ENCODE measurements around the gene ZBTB7A. TPM values are rescaled to one million over a fixed set of nuclear protein-coding genes. Genes with fewer than 3 reads are reported as not detected.
"Not testable (repeated sequence)": the region's sequence is repeated elsewhere in the genome, so short reads cannot be mapped to it uniquely, and the experiment has no call there.

ZBTB7A gene
- total RNA-seq, 2 experiments from 2014 or later, result 41.9 to 42.4 TPM

DNA sequence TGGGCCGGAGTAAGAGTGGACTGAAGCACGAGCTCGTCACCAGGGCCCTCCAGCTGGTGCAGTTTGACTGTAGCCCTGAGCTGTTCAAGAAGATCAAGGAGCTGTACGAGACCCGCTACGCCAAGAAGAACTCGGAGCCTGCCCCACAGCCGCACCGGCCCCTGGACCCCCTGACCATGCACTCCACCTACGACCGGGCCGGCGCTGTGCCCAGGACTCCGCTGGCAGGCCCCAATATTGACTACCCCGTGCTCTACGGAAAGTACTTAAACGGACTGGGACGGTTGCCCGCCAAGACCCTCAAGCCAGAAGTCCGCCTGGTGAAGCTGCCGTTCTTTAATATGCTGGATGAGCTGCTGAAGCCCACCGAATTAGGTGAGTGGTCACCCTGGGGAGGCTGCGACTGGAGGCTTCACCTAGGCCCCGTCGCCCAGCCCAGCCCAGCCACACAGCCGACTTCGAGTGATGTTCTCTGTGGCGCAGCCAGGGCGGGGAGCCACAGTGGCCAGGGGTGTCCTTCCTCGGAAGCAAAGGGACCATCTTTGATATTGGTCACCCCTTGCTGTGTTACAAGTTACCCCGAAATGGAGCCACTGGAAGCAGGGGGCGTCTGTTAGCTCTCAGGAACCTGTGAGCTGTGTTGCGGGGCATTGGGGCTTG, 53.6 kb downstream of the ZBTB7A start:
- CTCF ChIA-PET, result interaction anchor here (0.6 kb wide), 1 partner anchor 28 kb away, joined by 3 read pairs; no protein-coding TSS in a partner anchor
- POLR2A ChIA-PET, result no interaction called here

DNA sequence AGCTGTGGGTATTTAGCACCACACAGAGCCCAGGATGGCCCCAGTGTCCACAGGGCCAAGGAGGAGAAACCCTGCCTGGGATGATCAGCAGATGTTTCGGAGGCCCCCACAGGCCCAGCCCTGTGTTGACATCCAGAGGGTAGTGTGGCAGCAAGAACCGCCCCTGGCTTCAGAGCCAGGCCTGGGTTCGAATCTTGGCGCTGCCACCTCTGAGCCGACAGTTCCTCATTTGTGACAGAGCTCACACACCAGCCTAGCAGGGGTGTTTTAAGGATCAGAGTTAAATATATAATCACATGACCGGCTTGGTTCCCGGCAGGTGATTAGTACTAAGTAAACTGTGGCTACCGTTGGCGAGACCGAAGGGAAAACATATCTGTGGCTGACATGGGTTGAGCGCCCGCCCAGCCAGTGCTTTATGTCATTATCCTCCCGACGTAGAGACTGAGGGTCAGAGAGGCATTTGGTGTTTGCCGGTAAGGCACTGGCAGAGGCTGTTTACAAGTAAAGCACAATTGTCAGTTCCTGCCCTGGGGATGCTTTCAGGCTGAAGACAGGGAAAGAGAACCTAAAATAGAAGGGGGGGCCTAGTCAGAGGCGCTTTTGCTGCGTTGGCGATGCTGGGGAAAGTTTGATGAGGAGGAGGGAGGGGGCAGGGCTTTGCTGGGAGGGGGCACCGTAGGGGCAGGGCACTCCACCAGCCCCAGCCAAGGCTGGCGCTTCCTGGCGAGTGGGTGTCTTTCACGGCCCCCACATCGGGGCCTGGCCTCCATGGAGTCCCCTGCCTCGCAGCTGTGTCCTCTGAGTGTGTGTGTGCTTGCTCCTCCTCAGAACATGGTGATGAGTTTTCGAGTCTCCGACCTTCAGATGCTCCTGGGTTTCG, 54.4 kb downstream of the ZBTB7A start:
- POLR2A ChIA-PET, result no interaction called here
- CTCF ChIA-PET, result interaction anchor here (0.6 kb wide), 1 partner anchor 28 kb away, joined by 3 read pairs; no protein-coding TSS in a partner anchor

DNA sequence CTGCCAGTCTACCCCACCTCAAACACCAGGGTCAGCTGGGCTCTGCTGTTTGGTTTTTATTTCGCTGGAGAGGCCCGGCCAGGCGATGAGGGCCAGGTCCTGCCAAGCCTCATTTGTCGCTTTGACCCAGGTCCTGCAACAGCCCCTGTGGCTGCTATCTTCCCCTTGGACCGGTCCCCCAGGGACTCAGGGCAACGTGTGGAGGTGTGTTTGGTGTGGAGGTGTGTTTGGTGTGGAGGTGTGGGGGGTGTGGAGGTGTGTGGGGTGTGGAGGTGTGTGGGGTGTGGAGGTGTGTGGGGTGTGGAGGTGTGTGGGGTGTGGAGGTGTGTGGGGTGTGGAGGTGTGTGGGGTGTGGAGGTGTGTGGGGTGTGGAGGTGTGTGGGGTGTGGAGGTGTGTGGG, 55.3 kb downstream of the ZBTB7A start:
- POLR2A ChIA-PET, result not testable (repeated sequence)
- CTCF ChIA-PET, result interaction anchor here (0.7 kb wide), 1 partner anchor 128 kb away, joined by 4 read pairs; no protein-coding TSS in a partner anchor

DNA sequence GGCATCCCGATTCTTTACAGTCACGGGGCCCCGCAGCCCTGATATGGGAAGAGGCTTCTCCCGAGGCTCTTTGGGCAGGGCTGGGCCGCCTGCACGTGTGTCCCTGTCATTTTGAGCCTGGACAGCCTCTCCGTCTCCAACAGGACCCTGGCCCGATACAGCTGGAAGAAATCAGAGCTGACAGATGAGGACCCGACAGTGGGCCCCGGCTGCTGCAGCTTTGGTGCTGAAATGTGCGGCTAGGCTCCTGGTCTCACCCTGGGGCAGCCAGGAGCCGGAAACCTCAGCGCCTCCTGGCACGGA, 55.9 kb downstream of the ZBTB7A start:
- POLR2A ChIA-PET, result no interaction called here
- CTCF ChIA-PET, result interaction anchor here (1.2 kb wide), 1 partner anchor 23 kb away, joined by 3 read pairs; no protein-coding TSS in a partner anchor

DNA sequence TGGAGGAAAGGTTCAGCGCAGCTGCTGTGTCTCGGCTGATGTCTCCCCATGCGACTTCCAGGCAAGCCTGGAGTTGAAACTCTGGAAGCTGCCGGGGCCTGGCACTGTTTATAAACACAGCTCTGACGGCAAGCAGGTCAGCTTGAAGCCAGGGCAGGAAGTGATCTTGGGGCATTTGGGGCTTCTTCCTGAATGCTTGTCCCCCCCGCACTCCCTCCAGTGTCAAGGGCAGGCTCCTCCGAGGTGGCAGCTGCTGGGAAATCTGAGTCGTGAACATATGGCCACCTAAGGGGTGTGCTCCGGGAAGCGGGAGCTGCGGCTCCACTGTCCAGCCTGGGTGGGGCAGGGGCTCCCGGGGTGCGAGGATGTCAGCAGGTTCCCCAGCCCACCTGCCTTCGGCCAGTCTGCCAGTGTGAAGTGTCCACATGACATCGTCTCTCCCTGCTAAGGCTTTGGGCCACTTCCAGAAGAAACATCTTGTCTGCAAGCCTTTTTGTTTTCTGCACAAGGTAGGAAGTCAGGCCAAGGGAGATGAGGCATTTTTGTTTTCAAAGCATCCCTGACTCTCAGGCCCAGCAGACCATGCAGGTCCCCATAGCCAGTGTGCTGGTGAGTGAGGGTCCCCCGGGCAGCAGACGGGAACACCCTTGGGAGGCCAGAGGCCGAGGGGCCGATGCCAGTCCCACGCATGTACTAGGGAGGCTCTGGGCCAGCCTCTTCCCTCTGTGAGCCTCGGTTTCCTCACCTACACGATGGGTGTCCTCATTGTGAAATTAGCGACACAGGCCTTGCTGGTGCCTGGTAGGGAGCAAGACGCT, 56.5 kb downstream of the ZBTB7A start:
- ChIA-PET POLR2A (no interaction called here), CTCF (interaction anchor here (0.9 to 1.2 kb wide), 2 partner anchors 22 to 24 kb away, joined by 3 read pairs; no protein-coding TSS in a partner anchor)

DNA sequence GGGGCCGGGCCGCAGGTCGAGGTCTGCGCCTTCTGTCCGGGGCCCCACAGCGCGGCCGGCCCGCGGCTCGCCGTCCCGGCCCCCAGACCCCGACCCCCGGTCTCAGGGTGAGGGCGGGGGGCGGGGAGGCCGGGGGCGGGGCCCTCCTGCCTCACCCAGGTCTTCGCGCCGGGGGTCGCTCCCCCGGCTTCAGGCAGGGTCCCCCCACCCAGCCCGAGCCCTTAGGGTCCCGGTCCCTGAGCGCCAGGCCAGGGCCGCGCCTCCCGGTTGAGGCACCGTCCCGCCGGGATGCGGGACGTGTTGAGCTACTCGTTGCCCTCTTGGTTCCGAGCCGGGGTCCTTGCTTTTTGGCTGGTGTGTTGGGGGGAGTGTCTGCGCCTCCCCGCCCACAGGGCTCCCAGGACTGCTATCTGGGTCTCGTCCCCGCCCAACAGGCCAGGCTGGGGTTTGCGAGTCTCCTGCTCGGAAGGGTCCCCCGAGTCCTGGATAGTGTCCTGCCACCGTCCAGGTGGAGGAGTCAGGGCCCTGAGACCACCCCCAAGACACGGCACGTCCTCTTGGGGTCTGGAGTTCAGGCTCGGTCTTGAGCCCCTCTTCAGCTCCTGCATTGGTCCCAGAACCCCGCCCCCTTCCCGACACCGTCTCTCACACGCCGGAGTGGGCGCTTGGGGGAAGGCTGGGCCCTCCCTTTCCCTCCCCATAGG, 58.7 kb downstream of the ZBTB7A start:
- CTCF ChIA-PET, result interaction anchor here (0.6 to 2.0 kb wide), 4 partner anchors 18 to 132 kb away, joined by 3 to 13 read pairs (median 4); no protein-coding TSS in a partner anchor
- POLR2A ChIA-PET, result interaction anchor here (0.6 to 1.7 kb wide), 5 partner anchors 16 to 97 kb away, joined by 3 to 6 read pairs (median 4); partner anchors contain the start of genes DAPK3 and EEF2

DNA sequence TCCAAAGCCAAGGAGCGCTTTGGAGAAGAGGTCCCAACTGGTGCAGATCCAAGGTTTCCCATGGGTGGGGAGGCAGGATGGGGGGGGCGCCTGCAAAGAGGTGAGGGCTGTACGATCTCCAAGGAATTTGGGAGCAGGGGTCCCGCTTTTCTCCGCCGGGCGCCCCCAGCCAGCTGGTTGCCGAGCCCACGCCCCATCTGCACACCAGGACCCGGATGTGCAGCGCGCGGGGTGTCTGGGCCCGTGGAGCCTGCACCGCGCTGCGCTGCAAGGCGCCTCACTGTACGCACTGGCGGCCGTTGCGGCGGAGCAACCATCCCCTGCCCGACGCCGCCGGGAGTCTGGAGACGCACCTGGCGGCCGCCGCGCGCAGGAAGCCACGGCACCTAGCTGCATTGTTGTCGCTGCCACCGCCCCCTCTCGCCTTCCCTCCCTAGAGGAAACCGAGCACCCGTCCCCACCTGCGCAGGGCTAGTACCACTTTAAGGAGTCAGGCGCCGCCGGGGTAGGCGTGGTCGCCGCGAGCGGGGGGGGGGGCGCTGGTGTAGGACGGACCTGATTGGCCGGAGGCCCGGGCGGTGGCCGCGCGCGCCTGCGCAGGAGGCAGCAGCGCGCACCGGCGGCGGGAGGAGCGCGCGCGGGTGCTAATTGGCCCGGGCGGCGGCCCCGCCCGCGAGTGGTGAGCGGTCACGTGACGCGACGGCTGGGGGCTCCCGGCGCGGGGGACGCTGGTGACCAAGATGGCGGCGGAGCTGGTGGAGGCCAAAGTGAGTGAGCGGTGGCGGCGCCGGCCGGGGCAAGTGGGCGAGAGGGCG, 59.5 kb downstream of the ZBTB7A start, which contains the start of gene PIAS4:
TSS of gene PIAS4 (plus strand) at position 716 of the 815 bp plus-strand sequence. CDS start at position 741, 25 bp downstream.
- CTCF ChIA-PET, result interaction anchor here (0.6 to 2.0 kb wide), 11 partner anchors 10 to 346 kb away, joined by 3 to 13 read pairs (median 4); partner anchors contain the start of gene EEF2
- POLR2A ChIA-PET, result interaction anchor here (0.6 to 1.7 kb wide), 6 partner anchors 16 to 618 kb away, joined by 3 to 8 read pairs (median 4); partner anchors contain the start of genes DAPK3 and EEF2

DNA sequence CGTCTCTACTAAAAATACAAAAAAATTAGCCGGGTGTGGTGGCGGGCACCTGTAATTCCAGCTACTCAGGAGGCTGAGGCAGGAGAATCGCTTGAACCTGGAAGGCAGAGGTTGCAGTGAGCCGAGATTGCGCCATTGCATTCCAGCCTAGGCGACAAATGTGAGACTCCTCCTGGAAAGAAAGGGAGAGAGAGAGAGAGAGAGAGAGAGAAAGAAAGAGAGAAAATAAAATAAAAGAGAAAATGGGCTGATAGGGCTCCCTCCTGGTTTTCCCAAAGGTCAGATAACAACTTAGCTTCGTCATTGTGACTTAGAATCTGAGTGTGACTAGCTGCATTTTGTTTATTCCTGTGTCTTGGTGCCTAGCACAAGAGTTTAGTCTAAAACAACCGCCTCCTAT, 61.3 kb downstream of the ZBTB7A start:
- CTCF ChIA-PET, result interaction anchor here (0.6 to 1.1 kb wide), 2 partner anchors 15 to 268 kb away, joined by 3 to 4 read pairs; no protein-coding TSS in a partner anchor
- POLR2A ChIA-PET, result not testable (repeated sequence)

DNA sequence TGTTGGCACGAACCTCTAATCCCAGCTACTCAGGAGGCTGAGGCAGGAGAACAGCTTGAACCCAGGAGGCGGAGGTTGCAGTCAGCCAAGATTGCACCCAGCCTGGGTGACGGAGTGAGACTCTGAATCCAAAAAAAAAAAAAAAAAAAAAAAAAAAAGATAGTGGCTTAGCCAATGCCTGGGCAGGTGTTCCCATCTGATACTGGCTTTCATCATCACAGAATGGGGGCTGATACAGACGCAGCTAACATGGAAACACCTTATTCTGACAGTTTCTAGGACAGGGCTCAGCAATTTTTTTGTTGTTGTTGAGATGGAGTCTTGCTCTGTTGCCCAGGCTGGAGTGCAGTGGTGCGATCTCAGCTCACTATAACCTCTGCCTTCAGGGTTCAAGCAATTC, 65.9 kb downstream of the ZBTB7A start:
- POLR2A ChIA-PET, result interaction anchor here (0.7 kb wide), 1 partner anchor 22 kb away, joined by 7 read pairs; no protein-coding TSS in a partner anchor

DNA sequence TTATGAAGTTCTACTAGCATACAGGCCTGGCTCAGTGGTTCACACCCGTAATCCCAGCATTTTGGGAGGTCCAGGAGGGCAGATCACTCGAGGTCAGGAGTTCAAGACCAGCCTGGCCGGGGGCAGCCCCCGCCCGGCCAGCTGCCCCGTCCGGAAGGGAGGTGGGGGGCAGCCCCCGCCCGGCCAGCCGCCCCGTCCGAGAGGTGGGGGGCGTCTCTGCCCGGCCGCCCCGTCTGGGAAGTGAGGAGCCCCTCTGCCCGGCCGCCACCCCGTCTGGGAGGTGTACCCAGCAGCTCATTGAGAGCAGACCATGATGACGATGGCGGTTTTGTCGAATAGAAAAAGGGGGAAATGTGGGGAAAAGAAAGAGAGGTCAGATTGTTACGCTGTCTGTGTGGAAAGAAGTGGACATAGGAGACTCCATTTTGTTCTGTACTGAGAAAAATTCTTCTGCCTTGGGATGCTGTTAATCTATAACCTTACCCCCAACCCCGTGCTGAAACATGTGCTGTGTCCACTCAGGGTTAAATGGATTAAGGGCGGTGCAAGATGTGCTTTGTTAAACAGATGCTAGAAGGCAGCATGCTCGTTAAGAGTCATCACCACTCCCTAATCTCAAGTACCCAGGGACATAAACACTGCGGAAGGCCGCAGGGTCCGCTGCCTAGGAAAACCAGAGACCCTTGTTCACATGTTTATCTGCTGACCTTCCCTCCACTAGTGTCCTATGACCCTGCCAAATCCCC, 67.9 kb downstream of the ZBTB7A start:
- CTCF ChIA-PET, result interaction anchor here (1.1 kb wide), 1 partner anchor 141 kb away, joined by 3 read pairs; no protein-coding TSS in a partner anchor
- POLR2A ChIA-PET, result not testable (repeated sequence)

More for the DNA sequence above, 65.9 kb downstream of the ZBTB7A start:
- CTCF ChIA-PET, result not testable (repeated sequence)

DNA sequence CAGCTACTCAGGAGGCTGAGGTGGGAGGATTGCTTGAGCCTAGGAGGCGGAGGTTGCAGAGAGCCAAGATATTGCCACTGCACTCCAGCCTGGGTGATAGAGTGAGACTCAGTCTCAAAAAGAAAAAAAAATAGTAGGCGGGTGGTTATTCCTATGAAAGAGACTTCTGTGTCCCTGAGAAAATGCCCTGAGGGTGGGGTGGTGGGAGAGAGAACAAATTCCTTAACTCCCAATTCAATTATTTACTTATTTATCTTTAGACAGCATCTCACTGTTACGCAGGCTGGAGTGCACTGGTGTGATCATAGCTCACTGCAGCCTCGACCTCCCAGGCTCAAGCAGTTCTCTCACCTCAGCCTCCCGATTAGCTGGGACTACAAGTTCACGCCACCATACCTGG, 71.1 kb downstream of the ZBTB7A start:
- ChIA-PET CTCF (interaction anchor here (0.6 to 1.7 kb wide), 4 partner anchors 10 to 209 kb away, joined by 3 to 4 read pairs (median 4); partner anchors contain the start of gene EEF2), POLR2A (no interaction called here)

Other genes with a start within 250 kb of the ZBTB7A start
- gene ZFR2, start 197.9 kb downstream of the ZBTB7A start, total RNA-seq, result 1 to 10 TPM in 1 of 2 experiments, under 1 TPM in 1; 0.69 to 1.0 TPM
- gene ATCAY, start 186.2 kb downstream of the ZBTB7A start, total RNA-seq, result not detected
- gene NMRK2, start 133.8 kb downstream of the ZBTB7A start, total RNA-seq, result not detected
- gene DAPK3, start 95.8 kb downstream of the ZBTB7A start, total RNA-seq, result 10 to 100 TPM; 42.3 to 42.5 TPM
- gene EEF2, start 81.4 kb downstream of the ZBTB7A start, total RNA-seq, result 1,000 to 10,000 TPM; 3,176 to 3,180 TPM
- 10 to 100 TPM; 32.9 to 34.7 TPM for gene PIAS4, start 59.2 kb downstream of the ZBTB7A start, total RNA-seq
- 100 to 1,000 TPM; 145 to 149 TPM for gene MAP2K2, start 57.2 kb upstream of the ZBTB7A start, total RNA-seq
- not detected for gene CREB3L3, start 86.7 kb upstream of the ZBTB7A start, total RNA-seq
- 10 to 100 TPM; 33.0 to 34.0 TPM for gene SIRT6, start 115.7 kb upstream of the ZBTB7A start, total RNA-seq
- 1 to 10 TPM in 1 of 2 experiments, under 1 TPM in 1; 0.78 to 1.0 TPM for gene ANKRD24, start 115.8 kb upstream of the ZBTB7A start, total RNA-seq
- gene EBI3, start 162.6 kb upstream of the ZBTB7A start, total RNA-seq, result 1 to 10 TPM; 8.4 to 9.7 TPM
- 10 to 100 TPM; 29.7 to 35.1 TPM for gene YJU2, start 180.2 kb upstream of the ZBTB7A start, total RNA-seq
- gene SHD, start 212.4 kb upstream of the ZBTB7A start, total RNA-seq, result not detected
- gene TMIGD2, start 235.5 kb upstream of the ZBTB7A start, total RNA-seq, result 1 to 10 TPM; 7.6 to 7.7 TPM
- gene FSD1, start 237.7 kb upstream of the ZBTB7A start, total RNA-seq, result 10 to 100 TPM; 16.3 to 19.9 TPM

All from activated CD8-positive, alpha-beta memory T cell treated with anti-CD3 and anti-CD28 coated beads for 36 hours (primary cell).